GM12873 (cell line): ENCODE results near the gene FOXP1.

ENCODE experiments used
- TF ChIP-seq, protein P1 (sequence below): IDR thresholded peaks from 2 replicates; pipeline ENCODE4 v1.5.1; 2012; ENCODE audit warnings: low read depth, mild to moderate bottlenecking, moderate library complexity, low read length, control low read depth; ENCODE audit not compliant: insufficient read depth; ENCODE audit errors: missing control alignments

Gene FOXP1

DNA sequence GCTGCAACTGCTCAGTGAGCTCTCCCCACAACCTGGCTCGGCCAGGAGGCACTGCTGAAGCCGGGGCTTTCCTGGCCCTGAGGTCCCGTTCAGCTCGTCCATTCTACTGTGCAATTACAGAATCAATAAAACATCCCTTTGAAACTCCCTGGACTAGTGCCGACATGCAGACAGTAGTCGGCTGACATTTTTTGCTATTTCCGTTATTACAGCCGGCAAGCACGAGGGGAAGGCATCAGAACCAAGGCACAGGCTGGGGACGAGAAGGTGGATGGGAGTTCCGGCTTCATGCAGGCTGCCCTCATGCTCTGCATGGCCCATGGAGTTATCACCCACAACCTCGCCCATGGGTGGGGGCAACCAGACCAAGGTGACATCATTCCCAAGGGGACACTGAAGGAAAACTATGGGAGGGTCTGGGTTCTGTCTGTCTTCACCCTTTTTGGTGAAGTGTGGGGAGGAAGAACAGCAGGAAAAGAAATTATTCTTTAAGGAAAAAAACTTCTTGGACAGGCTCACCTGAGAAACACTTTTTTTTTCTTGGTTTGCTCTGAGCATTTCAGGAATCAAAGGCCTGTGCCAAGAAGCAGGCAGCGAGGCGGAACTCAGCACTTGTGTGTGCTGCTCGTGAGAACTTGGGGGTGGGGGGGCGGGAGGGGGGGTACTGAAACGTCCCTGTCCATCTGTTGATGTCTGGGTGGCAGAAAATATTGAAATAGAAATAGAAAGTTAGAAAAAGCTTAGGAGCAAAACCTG is 154.5 kb downstream of the FOXP1 start:
- TF ChIP-seq, protein P1, sequence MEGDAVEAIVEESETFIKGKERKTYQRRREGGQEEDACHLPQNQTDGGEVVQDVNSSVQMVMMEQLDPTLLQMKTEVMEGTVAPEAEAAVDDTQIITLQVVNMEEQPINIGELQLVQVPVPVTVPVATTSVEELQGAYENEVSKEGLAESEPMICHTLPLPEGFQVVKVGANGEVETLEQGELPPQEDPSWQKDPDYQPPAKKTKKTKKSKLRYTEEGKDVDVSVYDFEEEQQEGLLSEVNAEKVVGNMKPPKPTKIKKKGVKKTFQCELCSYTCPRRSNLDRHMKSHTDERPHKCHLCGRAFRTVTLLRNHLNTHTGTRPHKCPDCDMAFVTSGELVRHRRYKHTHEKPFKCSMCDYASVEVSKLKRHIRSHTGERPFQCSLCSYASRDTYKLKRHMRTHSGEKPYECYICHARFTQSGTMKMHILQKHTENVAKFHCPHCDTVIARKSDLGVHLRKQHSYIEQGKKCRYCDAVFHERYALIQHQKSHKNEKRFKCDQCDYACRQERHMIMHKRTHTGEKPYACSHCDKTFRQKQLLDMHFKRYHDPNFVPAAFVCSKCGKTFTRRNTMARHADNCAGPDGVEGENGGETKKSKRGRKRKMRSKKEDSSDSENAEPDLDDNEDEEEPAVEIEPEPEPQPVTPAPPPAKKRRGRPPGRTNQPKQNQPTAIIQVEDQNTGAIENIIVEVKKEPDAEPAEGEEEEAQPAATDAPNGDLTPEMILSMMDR, result no peak

- TF ChIP-seq, protein P1, result no peak
Measured at GRCh38 chr3:71425491-71426071, 157.9 kb downstream of the FOXP1 start.

- TF ChIP-seq, protein P1, result no peak
Measured at GRCh38 chr3:71423151-71423906, 160.2 kb downstream of the FOXP1 start.

DNA sequence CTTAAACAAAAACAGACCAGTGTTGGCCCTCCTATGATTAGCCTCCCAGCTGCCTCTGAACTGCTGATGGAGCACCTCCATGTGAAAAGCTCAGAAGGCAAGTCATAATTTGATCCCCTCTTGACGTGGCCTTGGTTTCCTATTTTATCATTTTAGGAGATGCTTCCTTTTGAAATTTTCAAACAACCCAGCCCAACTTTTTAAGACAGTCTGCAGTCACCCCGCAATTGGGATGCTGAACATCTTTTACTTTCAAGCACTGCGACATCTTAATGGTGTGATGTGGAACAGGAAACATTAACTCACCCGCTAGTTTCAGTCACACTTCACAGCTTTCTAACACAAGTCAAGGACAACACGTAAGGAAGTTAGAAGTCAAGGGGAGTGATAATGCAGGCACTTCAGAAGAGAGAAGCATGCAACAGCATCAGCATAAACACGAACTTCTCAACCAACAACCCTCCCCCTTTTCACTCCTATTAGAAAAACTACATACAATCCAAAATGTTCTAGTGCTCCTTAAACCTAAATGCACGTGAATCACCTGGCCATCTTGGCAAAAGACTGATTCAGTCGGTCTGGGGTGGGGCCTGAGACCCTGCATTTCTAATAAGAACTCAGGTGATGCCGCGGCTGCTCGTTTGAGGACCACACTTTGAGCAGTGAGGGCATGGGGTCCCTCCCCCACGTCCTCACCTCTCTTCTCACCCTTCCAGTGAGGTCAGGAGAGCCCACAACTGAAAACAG is 161.5 kb downstream of the FOXP1 start:
- TF ChIP-seq, protein P1, result no peak

DNA sequence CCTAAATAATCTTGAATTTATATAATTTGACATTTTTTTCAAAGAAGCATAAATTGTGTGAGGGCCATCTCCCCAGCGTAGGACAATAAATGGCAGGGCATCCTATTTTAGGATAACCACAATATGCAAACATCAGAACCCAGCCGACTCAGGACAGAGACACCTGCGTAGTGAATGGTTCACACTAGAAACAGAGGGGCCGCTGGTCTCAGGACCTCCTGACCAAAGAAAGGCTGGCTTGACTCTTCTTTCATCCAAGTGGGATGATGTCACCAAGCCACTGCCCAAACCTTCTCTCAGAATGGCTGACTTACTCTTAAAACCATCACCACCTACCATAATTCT is 162.1 kb downstream of the FOXP1 start:
- TF ChIP-seq, protein P1, result no peak

- TF ChIP-seq, protein P1, result no peak
Measured at GRCh38 chr3:71419369-71419768, 164.2 kb downstream of the FOXP1 start.

- TF ChIP-seq, protein P1, result no peak
Measured at GRCh38 chr3:71417791-71418190, 165.7 kb downstream of the FOXP1 start.
